MG63 (cell line): Measurements from ENCODE around the gene BRSK2. TPM values are rescaled to one million over a fixed set of nuclear protein-coding genes. Genes with fewer than 3 reads are reported as not detected.

Experiments used
- DNase-seq: peaks from one replicate; pipeline ENCODE4 v3.0.0-alpha.2; 2020
- H3K27me3 ChIP-seq: fragments of 250-450 bp; sonication (Bioruptor Pico); 2 replicates; pipeline ENCODE4 v1.5.1; 2020; ENCODE audit warnings: mild to moderate bottlenecking, moderate library complexity
- H3K36me3 ChIP-seq: fragments of 250-450 bp; sonication (Bioruptor Pico); 2 replicates; pipeline ENCODE4 v1.5.1; 2020; ENCODE audit warnings: mild to moderate bottlenecking, moderate library complexity
- H3K4me3 ChIP-seq: fragments of 250-450 bp; sonication (Bioruptor Pico); 2 replicates; pipeline ENCODE4 v1.5.1; 2020; ENCODE audit warnings: mild to moderate bottlenecking, moderate library complexity
- H3K9me3 ChIP-seq: fragments of 250-450 bp; sonication (Bioruptor Pico); 2 replicates; pipeline ENCODE4 v1.5.1; 2020; ENCODE audit warnings: mild to moderate bottlenecking, moderate library complexity
- total RNA-seq: library from RNA; depleted of rRNA; stranded (reverse); fragments of >200 nt; shearing (Covaris generic); gene quantifications from 2 replicates; pipeline ENCODE4 v1.2.3, GENCODE V29; 2014; ENCODE audit warnings: low replicate concordance

The BRSK2 gene
- total RNA-seq, 1 experiment from 2014 or later, result 6.9 TPM

- Histone ChIP-seq H3K4me3 (no peak overlapping the region), H3K9me3 (no peaks in the 10 kb centered on the region), H3K36me3 (no peaks in the 10 kb centered on the region), H3K27me3 (no peaks in the 10 kb centered on the region)
- peak; percentile 47 for DNase-seq
Measured at GRCh38 chr11:1445741-1446445, 56.2 kb downstream of the BRSK2 start.

GRCh38 chr11:1446623-1447022 lies 56.9 kb downstream of the BRSK2 start:
- Histone ChIP-seq H3K27me3 (no peaks in the 10 kb centered on the region), H3K36me3 (no peaks in the 10 kb centered on the region), H3K4me3 (no peak overlapping the region), H3K9me3 (no peaks in the 10 kb centered on the region)
- no peak for DNase-seq

- DNase-seq, result no peak
- H3K4me3 ChIP-seq, result no peak overlapping the region
- no peaks in the 10 kb centered on the region for H3K27me3 ChIP-seq
- no peaks in the 10 kb centered on the region for H3K9me3 ChIP-seq
- H3K36me3 ChIP-seq, result no peaks in the 10 kb centered on the region
Measured at GRCh38 chr11:1447845-1448825, 58.4 kb downstream of the BRSK2 start.

- DNase-seq, result no peak
- H3K27me3 ChIP-seq, result no peaks in the 10 kb centered on the region
- H3K36me3 ChIP-seq, result no peaks in the 10 kb centered on the region
- H3K9me3 ChIP-seq, result no peaks in the 10 kb centered on the region
- H3K4me3 ChIP-seq, result no peak overlapping the region
Measured at GRCh38 chr11:1448882-1449281, 59.1 kb downstream of the BRSK2 start.

- no peak for DNase-seq
- no peaks in the 10 kb centered on the region for H3K27me3 ChIP-seq
- H3K9me3 ChIP-seq, result no peaks in the 10 kb centered on the region
- H3K36me3 ChIP-seq, result no peaks in the 10 kb centered on the region
- H3K4me3 ChIP-seq, result no peak overlapping the region
Measured at GRCh38 chr11:1449490-1450243, 59.9 kb downstream of the BRSK2 start.

- H3K9me3 ChIP-seq, result no peaks in the 10 kb centered on the region
Measured at GRCh38 chr11:1450344-1450875, 60.7 kb downstream of the BRSK2 start.

GRCh38 chr11:1450949-1451710 lies 61.4 kb downstream of the BRSK2 start:
- DNase-seq, result no peak
- no peaks in the 10 kb centered on the region for H3K36me3 ChIP-seq

More at GRCh38 chr11:1450344-1450875, 60.7 kb downstream of the BRSK2 start:
- Histone ChIP-seq H3K4me3 (no peak overlapping the region), H3K36me3 (no peaks in the 10 kb centered on the region), H3K27me3 (no peaks in the 10 kb centered on the region)
- no peak for DNase-seq

GRCh38 chr11:1451781-1452470 lies 62.2 kb downstream of the BRSK2 start:
- Histone ChIP-seq H3K27me3 (no peaks in the 10 kb centered on the region), H3K4me3 (no peak overlapping the region), H3K9me3 (no peaks in the 10 kb centered on the region), H3K36me3 (no peaks in the 10 kb centered on the region)
- no peak for DNase-seq

More at GRCh38 chr11:1450949-1451710, 61.4 kb downstream of the BRSK2 start:
- H3K4me3 ChIP-seq, result no peak overlapping the region
- H3K9me3 ChIP-seq, result no peaks in the 10 kb centered on the region
- no peaks in the 10 kb centered on the region for H3K27me3 ChIP-seq

GRCh38 chr11:1452744-1453143 lies 63.0 kb downstream of the BRSK2 start:
- H3K9me3 ChIP-seq, result no peaks in the 10 kb centered on the region
- H3K36me3 ChIP-seq, result no peaks in the 10 kb centered on the region
- no peak overlapping the region for H3K4me3 ChIP-seq
- no peak for DNase-seq
- no peaks in the 10 kb centered on the region for H3K27me3 ChIP-seq

GRCh38 chr11:1453611-1454034 lies 63.9 kb downstream of the BRSK2 start:
- H3K9me3 ChIP-seq, result no peaks in the 10 kb centered on the region

GRCh38 chr11:1454576-1454975 lies 64.8 kb downstream of the BRSK2 start:
- no peaks in the 10 kb centered on the region for H3K9me3 ChIP-seq
- H3K27me3 ChIP-seq, result no peaks in the 10 kb centered on the region
- no peak for DNase-seq
- no peaks in the 10 kb centered on the region for H3K36me3 ChIP-seq
- H3K4me3 ChIP-seq, result no peak overlapping the region

More at GRCh38 chr11:1453611-1454034, 63.9 kb downstream of the BRSK2 start:
- Histone ChIP-seq H3K4me3 (no peak overlapping the region), H3K27me3 (no peaks in the 10 kb centered on the region), H3K36me3 (no peaks in the 10 kb centered on the region)
- DNase-seq, result no peak

- no peaks in the 10 kb centered on the region for H3K27me3 ChIP-seq
- DNase-seq, result no peak
- no peaks in the 10 kb centered on the region for H3K36me3 ChIP-seq
Measured at GRCh38 chr11:1455032-1455762, 65.5 kb downstream of the BRSK2 start.

GRCh38 chr11:1455763-1456060 lies 66.0 kb downstream of the BRSK2 start:
- no peaks in the 10 kb centered on the region for H3K27me3 ChIP-seq
- DNase-seq, result no peak
- no peaks in the 10 kb centered on the region for H3K36me3 ChIP-seq
- H3K9me3 ChIP-seq, result no peaks in the 10 kb centered on the region
- H3K4me3 ChIP-seq, result no peak overlapping the region

More at GRCh38 chr11:1455032-1455762, 65.5 kb downstream of the BRSK2 start:
- Histone ChIP-seq H3K9me3 (no peaks in the 10 kb centered on the region), H3K4me3 (no peak overlapping the region)

- H3K36me3 ChIP-seq, result no peaks in the 10 kb centered on the region
- no peaks in the 10 kb centered on the region for H3K9me3 ChIP-seq
- no peak overlapping the region for H3K4me3 ChIP-seq
- no peaks in the 10 kb centered on the region for H3K27me3 ChIP-seq
- DNase-seq, result no peak
Measured at GRCh38 chr11:1456176-1456575, 66.4 kb downstream of the BRSK2 start.
